Daoy (cell line): ENCODE data around the gene FOXP2. TPM values are rescaled to one million over a fixed set of nuclear protein-coding genes. Genes with fewer than 3 reads are reported as not detected.
"Not testable (repeated sequence)": the region's sequence is repeated elsewhere in the genome, so short reads cannot be mapped to it uniquely, and the experiment has no call there.

ENCODE experiments used
- DNase-seq: peaks from one replicate; pipeline ENCODE4 v3.0.0-alpha.2; 2015; ENCODE audit warnings: low read depth
- total RNA-seq: library from RNA; depleted of rRNA; stranded (reverse); fragments of >200 nt; shearing (Covaris generic); gene quantifications from 2 replicates; pipeline ENCODE4 v1.2.3, GENCODE V29; 2014

FOXP2 gene
- total RNA-seq, 1 experiment from 2014 or later, result 1.7 TPM

DNA sequence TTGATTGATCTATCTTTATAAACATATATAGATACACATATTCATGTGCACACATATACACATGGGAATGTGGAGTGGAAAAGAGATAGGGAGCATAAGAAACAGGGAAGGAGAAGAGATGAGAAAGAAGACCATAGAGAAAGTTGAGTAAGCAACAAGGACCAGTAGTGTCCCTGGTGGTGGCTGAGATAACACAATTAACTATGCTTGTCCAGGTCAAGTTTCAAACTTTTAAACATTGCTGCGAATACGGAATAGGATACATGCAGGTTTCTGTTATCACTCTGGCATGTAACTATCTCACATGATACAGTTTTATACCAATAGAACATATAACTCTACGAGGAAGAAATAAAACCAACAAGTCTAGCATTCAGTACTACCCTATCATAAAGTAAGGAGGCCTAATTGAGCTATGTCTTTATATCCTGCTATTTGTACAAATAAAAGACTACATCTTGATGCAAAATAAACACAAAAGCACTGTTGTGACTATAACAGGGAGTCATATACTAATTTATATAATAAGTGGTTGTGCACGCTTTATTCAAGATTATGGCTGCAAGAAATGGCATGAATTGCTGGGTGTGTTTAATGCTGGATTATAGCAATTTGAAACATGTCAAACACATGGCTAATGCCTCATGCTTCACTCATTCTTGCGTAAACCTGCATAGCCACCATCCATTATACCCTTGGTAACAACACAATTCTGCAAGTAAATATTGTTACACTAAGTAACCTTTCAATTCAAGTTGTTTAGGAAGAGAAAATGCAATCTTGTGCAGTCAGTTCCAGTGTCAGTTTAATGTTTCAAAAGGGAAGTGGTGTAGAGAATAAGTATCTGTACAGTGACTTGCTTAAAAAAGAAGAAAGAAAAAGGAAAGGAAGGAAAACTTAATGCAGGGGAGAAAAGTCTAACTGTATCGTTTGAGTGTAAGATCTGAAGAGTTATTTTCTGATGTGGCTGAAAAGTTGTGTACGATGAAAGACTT lies 8.2 kb downstream of the FOXP2 start:
- no peak for DNase-seq

DNA sequence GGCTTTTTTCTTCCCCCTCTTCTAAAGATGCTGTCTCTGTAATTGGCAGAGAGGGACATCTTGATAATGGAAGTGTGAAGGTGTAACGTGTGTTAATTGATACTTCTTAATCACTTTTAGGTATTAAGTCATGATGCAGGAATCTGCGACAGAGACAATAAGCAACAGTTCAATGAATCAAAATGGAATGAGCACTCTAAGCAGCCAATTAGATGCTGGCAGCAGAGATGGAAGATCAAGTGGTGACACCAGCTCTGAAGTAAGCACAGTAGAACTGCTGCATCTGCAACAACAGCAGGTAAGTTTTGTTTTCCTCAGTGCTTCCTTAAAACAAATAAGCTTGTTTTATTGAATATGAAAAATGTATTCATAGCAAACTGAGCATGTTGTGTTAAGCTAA lies 11.8 kb downstream of the FOXP2 start:
- DNase-seq, result no peak

DNA sequence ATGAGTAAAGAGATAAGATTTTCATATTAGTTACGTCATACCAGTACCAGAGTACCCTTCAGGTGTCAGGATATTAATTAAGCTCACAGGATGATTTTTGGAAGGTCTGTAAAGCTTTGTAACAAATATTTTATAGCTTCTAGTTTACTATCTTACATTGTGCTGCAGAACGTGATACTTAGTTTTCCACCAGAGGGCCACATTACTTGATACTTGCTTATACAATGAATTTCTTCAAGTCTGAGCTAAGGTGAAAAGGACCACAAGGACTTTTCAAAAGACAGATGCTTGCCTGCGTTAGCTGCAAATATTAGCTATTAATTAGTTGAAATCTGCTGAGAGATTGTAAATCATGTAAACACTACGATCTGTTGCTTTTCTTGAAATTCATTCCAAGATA lies 12.2 kb downstream of the FOXP2 start:
- no peak for DNase-seq

DNA sequence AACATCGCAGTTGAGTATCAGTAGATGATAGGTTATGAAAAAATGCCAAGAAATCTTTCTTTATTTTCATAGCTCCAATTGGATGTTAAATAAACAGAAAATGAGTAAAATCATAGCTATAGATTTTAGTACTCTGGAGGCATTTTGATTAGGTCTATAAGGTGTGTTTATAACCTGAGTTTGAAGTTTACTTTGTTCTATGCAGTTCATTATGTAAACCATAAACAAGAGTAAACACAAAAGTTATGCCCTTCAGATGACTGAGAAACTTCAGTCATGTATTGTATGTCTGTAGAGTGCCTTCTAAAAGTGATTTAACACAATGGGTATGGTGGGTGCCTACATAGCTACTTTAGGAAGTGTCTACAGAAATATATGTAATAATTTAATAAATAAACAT lies 13.6 kb downstream of the FOXP2 start:
- no peak for DNase-seq

DNA sequence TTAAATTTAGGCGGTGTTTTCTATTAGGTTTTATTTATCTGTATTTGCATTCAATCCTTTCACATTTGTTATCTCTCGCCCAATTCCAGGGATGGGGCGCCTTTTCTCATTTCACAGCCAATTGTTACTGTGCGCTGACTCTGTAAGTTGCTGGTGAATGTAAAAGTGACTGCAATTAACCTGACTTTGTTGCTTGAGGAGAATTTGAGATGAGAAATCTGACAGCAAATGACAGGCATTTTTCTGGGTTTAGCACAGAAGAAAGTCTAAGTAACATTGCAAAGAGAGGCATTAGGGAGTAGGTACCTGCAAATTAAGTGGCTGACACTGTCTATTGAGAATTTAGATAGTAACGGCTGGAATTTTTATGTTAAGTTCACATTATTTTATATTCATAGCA lies 16.6 kb downstream of the FOXP2 start:
- DNase-seq, result no peak

DNA sequence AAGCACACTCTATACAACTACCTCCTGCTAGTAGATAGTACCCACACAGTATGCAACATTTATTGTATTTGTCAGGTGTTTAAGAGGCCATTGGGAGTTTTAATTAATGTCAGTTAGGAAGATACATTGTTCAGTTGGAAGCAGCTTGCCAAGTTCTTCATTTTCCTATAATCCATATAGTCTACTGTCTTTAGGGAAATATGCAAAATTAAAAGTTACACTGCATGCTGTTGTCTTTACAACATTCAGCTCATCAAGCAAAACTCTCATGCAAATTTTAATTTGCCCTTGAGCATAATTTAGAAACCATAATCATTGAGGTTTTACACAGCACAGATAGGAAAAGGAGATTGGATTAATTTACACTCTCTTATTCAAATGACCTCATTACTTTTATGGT lies 17.4 kb downstream of the FOXP2 start:
- DNase-seq, result no peak

DNA sequence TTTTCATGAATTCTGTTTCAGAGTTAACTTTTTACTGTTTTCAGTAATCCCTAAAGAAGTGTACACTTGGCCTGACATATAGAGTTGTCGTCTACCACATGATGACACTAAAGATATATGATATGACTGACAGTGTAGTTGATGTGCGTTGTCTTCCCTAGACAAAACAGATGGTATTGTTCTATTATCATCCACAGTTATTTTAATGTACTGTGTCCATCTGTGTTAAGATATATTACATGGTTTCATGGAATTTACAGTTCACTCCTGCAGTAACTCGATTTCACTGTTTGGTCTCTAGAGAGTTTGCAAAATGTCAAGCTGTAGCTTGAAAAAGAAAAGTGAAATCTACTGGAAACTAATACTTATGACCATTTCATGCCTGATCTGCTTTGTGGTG lies 18.1 kb downstream of the FOXP2 start:
- DNase-seq, result no peak

DNA sequence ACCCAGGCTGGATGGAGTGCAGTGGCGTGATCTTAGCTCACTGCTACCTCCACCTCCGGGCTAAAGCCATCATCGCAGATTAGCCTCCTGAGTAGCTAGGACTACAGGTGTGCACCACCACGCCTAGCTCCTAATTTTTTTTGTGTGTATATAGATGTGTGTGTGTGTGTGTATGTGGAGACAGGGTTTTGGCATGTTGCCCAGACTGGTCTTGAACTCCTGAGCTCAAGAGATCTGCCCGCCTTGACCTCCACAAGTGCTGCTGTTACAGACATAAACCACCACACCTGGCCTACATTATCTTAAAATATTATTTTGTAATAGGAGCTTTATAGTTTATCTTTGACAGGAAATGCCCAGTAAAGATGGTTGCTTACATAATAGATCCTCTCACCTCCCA lies 25.0 kb downstream of the FOXP2 start:
- DNase-seq, result no peak

DNA sequence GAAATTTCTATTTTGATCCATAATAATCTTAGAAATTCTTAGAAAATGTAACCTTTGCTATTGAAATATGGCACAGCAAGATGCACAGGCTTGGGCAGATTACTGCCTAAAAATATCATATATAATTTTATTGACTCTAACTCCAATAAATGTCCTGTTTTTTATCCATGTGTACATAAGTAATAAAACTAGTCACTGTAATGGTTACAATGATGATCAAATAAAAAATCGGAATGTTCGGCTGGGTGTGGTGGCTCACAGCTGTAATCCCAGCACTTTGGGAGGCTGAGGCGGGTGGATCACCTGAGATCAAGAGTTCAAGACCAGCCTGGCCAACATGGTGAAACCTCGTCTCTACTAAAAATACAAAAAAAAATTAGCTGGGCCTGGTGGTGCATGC lies 26.3 kb downstream of the FOXP2 start:
- DNase-seq, result not testable (repeated sequence)

DNA sequence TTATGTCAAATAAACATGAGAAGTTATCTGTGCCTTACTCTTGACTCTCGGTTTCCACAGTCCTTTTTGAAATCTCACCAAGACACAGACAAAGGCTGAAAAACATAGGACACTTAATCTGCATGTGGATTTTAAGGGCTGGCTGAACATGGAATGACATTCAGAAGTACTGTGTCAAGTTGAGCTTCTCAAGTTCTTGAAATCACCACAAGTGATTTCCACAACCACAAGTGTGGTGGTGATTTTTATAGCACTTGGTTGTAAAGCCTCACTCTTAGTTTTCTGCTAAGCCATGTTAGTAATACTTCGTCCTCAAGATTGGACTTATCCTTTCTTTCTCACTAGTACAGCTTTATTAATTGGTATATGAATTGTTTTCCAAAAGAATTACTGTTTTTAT lies 29.6 kb downstream of the FOXP2 start:
- DNase-seq, result no peak

DNA sequence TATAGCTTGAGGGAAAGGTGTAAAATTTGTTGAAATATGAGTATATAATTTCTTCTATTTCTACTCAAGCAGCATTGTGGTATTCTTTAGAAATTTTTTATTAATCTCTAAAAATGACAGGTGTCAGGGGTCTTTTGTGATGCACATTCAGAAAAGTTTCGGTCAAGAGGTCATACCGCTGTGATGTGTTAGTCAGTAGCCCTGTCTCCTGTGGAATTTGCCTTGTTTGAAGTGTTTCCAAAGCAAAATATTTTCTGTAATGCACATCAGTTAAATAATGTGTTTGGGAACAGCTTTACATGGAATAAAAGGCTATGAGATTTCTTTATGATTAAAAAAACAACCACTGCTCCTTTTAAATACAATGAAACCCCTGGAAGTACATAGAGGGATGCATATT lies 35.8 kb downstream of the FOXP2 start:
- DNase-seq, result no peak

DNA sequence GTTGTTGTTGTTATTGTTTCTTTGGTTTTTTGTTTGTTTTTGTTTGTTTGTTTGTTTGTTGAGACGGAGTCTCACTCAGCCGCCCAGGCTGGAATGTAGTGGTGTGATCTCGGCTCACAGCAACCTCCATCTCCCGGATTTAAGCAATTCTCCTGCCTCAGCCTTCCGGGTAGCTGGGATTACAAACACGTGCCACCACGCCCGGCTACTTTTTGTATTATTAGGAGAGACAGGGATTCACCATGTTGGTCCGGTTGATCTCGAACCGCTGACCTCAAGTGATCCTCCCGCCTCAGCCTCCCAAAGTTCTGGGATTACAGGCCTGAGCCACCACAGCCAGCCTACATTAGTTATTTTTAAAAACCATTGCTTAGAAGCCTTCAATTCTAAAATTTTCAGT lies 45.0 kb downstream of the FOXP2 start:
- DNase-seq, result no peak

DNA sequence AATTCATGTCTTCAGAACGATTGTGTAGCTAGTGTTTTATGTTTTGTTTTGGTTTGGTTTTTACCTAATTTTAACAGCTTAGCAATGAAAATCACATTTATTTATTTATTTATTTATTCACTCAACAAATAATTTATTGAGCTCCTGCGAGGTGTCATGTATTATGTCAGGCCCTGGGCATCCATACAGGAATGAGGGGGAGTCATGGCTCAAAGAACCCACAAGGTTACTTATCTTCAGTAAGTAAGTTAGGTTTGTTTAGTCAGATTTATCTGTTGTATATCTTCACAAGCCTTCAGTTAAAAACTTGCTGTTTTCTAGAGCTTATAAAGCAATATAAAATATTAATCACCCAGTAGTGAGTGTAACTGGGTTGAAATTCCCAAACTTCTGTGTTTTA lies 45.4 kb downstream of the FOXP2 start:
- no peak for DNase-seq

DNA sequence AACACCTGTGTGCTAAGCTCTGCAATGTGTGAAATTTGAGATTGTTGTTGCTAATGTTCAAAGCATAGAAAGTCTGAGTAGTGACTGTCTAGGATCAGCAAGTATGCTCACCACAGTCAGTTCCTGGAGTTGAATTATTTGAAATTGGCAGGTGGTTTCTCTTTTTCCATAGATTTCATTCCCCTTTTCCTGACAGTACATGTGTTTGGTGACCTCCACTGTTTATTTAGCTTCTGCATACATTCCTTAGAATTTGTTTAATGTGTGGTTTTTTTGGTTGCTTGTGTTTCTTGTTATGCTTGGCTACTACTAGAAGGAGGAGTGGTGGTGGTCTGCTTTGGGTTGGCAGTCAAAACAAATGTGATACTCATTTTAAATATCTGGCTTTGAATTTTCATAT lies 52.3 kb downstream of the FOXP2 start:
- DNase-seq, result peak; percentile 29

DNA sequence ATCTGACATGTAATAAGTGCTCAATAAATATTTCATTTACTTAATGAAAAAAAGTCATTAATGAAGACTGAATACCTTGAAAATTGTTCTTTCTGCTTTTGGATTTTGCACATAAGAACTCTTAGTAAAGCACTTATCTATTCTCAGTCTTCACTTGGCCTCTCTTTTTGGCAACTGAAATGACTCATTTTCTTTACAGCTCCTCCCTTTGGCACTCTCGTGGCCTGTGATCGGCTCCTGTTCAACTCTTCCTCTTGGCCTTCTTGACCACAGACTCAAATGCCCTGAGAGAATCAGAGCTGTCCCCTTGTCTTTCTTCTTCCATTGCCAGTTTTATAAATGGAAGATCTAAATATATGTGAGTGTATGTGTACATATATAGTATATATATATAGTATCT lies 54.2 kb downstream of the FOXP2 start:
- peak; percentile 25 for DNase-seq

DNA sequence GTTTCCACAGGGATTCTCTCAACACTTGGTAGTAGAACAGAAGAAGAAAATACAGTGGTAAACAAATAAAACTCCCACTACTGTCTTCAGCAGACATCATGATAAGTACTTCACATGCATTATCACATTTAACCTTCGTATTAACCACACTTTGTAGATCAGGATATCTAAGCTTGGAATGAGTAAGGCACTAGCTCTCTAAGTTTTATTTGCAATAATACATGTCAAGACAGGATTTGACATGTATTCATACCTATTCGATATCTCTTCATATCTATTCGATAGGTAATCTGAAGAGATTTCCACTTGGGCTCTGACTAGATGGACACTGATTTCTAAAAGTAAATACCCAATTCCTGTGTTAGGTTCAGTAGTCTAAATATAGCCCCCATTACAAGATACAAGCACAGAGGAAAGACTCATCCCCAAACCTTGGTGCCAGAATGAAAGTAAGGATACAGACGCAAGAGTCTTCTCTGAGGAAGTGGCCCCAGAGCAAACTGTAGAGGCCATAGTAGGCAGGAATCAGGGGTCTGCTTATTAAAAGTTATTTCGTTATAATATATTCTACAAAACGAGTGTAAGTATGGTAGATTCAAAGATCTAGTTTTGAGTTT lies 58.4 kb downstream of the FOXP2 start:
- DNase-seq, result no peak

DNA sequence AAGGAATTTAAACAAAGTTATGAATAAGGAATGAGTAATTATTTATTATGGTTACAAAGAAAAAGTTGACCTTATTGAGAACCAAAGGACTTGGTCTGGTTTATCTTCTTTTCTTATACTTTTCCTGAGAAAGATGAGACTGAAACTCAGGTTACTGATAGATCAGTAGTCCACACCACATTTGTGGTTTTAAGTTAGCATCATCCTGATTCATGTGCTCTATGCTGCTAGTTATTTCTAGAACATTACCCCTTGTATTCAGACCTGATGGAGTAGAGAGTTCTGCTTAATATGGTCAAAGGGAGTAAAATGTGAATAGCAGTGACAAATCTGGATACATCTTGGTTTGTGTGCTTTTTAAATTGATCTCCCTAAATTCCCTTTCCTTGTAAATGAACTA lies 63.8 kb downstream of the FOXP2 start:
- DNase-seq, result no peak

DNA sequence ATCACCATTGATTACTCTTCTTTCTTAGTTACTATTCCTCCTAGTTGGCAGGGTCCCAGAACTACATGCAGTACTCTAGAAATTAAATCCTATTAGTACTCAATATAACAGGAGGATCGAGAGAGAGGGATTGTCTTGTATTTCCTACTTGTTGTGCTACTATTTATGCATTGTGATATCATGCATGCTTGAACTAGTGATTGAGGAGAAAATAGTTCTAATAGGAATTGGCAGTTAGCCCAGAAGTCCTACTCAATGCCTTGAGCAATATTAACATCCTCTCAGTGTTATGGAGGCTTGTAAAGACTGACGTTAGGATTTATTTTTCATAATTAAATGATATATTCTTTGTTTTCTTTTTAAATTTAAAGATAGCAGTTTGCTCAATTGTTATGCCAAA lies 67.4 kb downstream of the FOXP2 start:
- DNase-seq, result no peak

DNA sequence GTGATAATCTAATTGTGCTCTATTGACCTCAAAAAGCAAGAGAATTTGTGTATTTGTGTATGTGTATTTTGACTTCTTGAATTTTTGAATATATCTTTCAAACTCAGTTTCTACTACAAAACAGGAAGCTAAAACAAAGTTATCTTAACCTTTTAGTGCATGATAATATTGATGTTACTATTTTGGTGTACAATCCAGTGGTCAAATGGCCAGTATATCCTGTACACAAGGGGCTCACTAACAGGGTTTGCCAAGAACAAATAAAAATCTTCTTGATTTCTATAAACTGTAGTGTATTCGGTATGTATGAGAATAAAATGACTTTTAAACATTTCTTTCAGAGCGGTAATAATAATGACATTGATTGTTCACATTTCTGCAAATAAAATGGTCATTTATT lies 69.6 kb downstream of the FOXP2 start:
- DNase-seq, result no peak

DNA sequence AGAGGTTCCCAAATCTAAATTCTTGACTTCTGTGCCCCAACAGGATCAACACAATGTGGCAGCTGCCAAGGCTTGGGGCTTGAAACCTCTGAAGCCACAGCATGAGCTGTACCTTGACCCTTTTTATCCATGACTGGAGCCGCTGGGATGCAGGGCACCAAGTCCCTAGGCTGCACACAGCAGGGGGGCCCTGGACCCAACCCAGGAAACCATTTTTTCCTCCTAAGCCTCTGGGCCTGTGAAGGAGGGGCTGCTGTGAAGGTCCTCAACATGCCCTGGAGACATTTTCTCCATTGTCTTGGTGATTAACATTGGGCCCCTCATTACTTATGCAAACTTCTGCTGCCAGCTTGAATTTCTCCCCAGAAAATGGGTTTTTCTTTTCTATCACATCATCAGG lies 72.6 kb downstream of the FOXP2 start:
- no peak for DNase-seq

DNA sequence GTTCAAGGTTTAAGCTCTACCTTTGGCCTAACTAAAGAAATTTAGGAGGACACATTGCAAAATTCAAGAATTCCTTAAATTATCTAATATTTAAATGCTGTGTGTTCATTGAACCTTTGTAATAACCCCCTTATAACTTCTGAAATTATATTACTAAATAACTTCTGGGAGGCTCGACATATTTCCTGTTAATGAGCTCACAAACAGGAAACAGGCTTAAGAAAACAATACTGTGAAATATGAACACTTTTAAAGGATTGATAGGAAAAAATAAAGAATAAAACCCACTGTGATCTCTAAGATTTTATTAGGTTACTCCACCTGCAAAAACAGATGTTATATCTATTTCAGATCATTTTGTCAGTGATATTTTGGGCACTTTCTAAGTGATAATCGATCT lies 74.1 kb downstream of the FOXP2 start:
- DNase-seq, result no peak

DNA sequence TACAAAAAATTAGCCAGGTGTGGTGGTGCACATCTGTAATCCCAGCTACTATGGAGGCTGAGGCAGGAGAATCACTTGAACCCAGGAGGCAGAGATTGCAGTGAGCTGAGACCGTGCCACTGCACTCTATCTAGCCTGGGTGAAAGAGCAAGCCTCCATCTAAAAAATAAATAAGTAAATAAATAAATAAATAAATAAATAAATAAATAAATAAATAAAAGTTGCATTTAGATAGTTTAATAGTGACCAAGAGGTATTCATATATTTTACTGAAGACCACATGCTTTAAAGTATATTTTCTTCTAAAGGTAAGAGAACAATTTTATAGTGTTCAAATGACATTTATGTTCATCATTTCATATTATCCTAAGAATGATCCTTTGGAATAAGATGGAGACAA lies 82.9 kb downstream of the FOXP2 start:
- DNase-seq, result not testable (repeated sequence)
